Measurements from ENCODE around the gene RHBDL1.

The RHBDL1 gene

DNA sequence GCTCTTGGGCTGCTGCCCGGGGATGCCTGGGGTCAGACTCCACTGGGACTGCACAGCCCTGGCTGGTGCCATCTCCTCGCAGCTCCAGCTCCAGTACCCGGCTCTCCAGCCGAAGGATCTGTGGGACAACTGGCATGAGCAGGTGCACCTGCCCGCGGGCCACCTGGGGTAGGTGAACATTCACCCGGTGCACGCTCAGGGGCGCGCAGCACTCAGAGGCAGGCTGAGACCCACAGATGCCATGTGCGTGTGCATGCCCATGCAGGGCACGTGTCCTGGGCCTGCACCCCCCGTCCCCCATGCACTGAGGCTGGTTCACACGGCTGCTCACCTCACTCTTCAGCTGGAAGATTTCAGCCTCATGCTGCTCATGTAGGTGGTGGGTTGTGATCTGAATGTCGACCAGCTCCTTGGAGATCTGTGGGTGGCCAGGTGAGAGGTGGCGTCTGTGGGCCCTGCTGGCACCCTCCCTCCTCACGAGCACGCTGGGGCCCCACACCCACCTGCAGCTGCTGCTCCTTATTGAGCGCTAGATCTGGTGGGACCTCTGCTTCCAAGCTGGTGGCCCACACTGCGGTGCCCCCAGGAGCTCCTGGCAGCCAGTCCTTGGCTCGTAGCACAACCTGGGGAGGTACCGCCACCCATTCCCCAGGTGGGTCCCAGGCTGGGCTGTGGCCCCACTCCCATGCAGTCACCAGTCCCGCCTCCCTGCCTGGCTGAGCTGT lies 50.2 kb downstream of the RHBDL1 start (continued):
- TF ChIP-seq EGR2 (tag by site-specific recombination; IDR thresholded peaks at IDR 0.05; ENCODE audit: low read depth) (peak; percentile 91), ZNF692 (tag by site-specific recombination; IDR thresholded peaks at IDR 0.05) (peak; percentile 27; the same call in 1 of the 2 replicates), ZNF561 (tag by site-specific recombination; IDR thresholded peaks at IDR 0.05; ENCODE audit: borderline replicate concordance) (no peak), ZNF580 (tag by site-specific recombination; IDR thresholded peaks at IDR 0.05) (no peak), ZNF544 (tag by site-specific recombination; IDR thresholded peaks at IDR 0.05) (no peak), ZNF366 (tag by site-specific recombination; conservative IDR thresholded peaks at IDR 0.05) (no peak), ZNF768 (tag by site-specific recombination; IDR thresholded peaks at IDR 0.05) (no peak), ZNF707 (tag by site-specific recombination; IDR thresholded peaks at IDR 0.05) (no peak), ZBTB1 (tag by site-specific recombination; IDR thresholded peaks at IDR 0.05) (no peak), ZNF555 (tag by site-specific recombination; conservative IDR thresholded peaks at IDR 0.05) (no peak), KLF7 (tag by site-specific recombination; IDR thresholded peaks at IDR 0.05; ENCODE audit: borderline replicate concordance) (no peak), HIC1 (tag by site-specific recombination; IDR thresholded peaks at IDR 0.05) (peak; percentile 21; the same call in 1 of the 2 replicates), ZEB2 (tag by site-specific recombination; IDR thresholded peaks at IDR 0.05) (peak; percentile 55; the same call in 1 of the 2 replicates), ZNF140 (tag by site-specific recombination; IDR thresholded peaks at IDR 0.05) (no peak), ZNF10 (tag by site-specific recombination; IDR thresholded peaks at IDR 0.05) (no peak), RBAK (tag by site-specific recombination; IDR thresholded peaks at IDR 0.05) (no peak), ZFP69B (tag by site-specific recombination; IDR thresholded peaks at IDR 0.05) (peak; percentile 67; the same call in 1 of the 2 replicates), ZNF571 (tag by site-specific recombination; IDR thresholded peaks at IDR 0.05) (no peak), ZNF654 (tag by site-specific recombination; IDR thresholded peaks at IDR 0.05; ENCODE audit: low read depth) (no peak), ZNF121 (tag by site-specific recombination; IDR thresholded peaks at IDR 0.05) (no peak), KLF10 (tag by site-specific recombination; IDR thresholded peaks at IDR 0.05) (no peak), ZNF24 (tag by site-specific recombination; IDR thresholded peaks at IDR 0.05) (no peak), ZNF324 (tag by site-specific recombination; IDR thresholded peaks at IDR 0.05) (no peak), ZNF548 (tag by site-specific recombination; IDR thresholded peaks at IDR 0.05) (no peak), ZNF341 (tag by site-specific recombination; IDR thresholded peaks at IDR 0.05; ENCODE audit: low read depth) (no peak), ZNF280D (tag by site-specific recombination; IDR thresholded peaks at IDR 0.05) (no peak), ZNF19 (tag by site-specific recombination; IDR thresholded peaks at IDR 0.05; ENCODE audit: low read depth) (no peak)
- TF ChIP-seq, protein P1, sequence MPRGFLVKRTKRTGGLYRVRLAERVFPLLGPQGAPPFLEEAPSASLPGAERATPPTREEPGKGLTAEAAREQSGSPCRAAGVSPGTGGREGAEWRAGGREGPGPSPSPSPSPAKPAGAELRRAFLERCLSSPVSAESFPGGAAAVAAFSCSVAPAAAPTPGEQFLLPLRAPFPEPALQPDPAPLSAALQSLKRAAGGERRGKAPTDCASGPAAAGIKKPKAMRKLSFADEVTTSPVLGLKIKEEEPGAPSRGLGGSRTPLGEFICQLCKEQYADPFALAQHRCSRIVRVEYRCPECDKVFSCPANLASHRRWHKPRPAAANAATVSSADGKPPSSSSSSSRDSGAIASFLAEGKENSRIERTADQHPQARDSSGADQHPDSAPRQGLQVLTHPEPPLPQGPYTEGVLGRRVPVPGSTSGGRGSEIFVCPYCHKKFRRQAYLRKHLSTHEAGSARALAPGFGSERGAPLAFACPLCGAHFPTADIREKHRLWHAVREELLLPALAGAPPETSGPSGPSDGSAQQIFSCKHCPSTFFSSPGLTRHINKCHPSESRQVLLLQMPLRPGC (tag by site-specific recombination; IDR thresholded peaks at IDR 0.05): no peak
- TF ChIP-seq, protein P2, sequence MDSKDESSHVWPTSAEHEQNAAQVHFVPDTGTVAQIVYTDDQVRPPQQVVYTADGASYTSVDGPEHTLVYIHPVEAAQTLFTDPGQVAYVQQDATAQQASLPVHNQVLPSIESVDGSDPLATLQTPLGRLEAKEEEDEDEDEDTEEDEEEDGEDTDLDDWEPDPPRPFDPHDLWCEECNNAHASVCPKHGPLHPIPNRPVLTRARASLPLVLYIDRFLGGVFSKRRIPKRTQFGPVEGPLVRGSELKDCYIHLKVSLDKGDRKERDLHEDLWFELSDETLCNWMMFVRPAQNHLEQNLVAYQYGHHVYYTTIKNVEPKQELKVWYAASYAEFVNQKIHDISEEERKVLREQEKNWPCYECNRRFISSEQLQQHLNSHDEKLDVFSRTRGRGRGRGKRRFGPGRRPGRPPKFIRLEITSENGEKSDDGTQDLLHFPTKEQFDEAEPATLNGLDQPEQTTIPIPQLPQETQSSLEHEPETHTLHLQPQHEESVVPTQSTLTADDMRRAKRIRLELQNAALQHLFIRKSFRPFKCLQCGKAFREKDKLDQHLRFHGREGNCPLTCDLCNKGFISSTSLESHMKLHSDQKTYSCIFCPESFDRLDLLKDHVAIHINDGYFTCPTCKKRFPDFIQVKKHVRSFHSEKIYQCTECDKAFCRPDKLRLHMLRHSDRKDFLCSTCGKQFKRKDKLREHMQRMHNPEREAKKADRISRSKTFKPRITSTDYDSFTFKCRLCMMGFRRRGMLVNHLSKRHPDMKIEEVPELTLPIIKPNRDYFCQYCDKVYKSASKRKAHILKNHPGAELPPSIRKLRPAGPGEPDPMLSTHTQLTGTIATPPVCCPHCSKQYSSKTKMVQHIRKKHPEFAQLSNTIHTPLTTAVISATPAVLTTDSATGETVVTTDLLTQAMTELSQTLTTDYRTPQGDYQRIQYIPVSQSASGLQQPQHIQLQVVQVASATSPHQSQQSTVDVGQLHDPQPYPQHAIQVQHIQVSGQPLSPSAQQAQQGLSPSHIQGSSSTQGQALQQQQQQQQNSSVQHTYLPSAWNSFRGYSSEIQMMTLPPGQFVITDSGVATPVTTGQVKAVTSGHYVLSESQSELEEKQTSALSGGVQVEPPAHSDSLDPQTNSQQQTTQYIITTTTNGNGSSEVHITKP (tag by site-specific recombination; IDR thresholded peaks at IDR 0.05): no peak
